HG03175 (cell line): ENCODE data around the gene CDK5R2.

ENCODE experiments used
- ATAC-seq: cut with Tn5 transposase; IDR thresholded peaks from one replicate; pipeline ENCODE4 v1.9.1; 2021; ENCODE audit warnings: mild to moderate bottlenecking, moderate library complexity; ENCODE audit not compliant: unreplicated experiment

The CDK5R2 gene

DNA sequence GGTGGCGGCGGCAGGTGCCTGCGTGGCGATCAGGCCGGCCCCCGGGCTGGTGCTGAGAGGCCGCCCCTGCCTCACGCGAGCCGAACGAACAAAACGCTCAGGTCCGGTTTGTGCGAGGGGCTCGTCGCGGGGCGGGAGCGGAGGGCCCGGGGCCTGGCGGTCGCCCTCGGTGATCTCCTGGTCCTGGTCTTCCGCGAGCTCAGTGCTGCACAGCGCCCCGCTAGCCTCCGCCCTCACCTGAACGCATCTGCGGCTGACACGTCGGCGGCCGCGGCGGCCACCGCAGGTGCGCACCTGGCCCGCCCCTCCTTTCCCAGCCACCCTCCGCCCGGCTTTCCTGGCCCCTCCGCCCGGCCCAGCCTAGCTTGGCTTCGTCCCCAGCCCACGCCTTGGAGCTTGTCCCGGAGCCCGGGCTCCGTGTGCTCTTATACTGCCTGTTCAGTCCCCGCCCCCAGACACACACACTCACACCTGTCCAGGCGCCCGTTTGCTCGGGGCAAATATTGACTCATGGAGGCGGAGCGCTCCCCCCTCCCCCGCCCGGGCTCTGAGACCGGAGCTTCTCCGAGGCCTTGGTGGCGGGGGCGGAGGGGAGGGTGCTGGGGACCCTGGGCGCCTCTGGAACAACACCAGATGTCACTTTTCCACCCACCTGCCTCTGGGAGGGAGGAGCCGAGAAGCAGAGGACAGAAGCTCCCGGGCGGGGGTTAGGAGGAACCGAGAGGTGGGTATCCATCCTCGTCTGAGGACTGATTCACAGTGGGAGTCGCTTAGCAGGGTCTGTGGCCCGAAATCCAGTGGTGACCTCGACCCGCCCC, 42.3 kb downstream of the CDK5R2 start:
- ATAC-seq, result no peak

DNA sequence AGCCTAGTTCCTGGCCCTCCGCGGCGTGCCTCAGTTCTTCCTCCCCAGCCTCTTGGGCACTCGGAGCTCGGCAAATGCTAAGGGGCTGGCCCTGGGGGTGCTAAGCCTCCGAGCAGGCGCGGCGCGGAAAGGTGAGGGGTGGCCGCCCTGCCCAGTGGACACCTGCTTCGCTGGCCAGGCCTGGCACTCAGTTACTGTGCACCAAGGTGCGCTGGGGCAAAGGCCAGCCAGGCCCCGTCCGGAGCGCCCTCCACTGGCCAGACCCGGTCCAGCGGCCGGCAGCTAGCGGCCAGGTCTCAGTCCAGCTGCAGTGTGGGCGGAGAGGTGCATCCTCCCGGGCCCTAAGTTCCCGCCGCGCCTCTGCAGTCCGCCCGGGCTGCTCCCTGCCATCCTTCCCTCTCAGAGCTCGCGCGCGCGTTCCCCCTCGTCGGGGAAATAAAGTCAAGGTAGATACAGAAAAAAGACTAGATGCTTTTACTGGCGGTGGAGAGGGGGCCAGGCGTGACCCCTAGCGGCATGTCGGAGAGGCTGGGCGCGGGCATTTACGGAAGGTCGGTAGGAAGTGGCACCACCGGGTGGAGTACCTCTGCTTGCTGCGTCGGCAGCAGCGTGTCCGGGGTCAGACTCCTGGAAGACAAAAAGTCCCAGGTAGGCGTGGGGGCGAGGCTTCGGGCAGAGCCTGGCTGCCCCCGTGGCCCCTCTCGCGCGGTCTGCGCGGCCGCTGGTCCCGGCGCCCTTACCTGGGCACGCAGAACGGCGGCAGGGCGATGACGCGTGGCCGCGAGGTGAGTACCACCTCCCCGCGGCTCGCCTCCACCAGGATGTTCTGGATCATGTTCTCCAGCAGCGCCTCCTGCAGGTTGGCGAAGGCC, 43.2 kb downstream of the CDK5R2 start:
- no peak for ATAC-seq

DNA sequence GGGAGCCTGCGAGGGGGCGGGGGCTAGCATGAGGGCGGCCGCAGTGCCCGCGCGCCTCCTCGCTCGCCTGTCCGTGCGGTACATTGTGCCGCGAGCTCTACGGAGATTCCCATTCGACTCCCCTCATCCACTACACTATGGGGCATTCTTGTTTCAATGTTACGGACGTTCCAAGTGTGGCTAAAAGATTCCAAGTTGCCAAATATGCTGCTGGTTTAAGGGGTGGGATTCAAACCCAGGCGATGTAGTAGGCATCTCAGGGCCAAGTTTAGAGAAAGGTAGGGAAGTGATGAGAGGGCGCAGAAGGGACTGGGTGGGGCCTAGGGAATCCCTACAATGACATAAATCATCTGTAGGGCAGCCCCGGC, 43.8 kb downstream of the CDK5R2 start:
- ATAC-seq, result no peak

DNA sequence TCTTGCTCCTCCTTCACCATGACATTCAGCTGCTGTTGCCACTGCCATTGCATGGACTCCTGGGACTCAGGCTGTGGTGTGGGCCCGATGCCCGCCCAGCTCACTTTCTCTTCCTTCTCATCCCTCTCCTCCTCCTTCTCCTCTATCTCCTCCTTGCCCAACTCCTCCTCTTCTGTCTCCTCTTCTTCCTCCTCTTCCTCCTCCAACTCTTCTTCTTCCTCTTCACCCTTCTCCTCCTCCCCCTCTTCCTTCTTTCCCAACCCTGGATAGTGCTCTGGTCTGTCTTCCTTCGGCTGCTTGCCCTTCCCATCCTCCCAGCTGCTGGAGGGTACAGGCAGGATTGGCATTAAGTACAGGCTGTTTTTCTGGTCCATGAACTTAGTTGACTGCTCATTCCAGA, 44.5 kb downstream of the CDK5R2 start:
- no peak for ATAC-seq

DNA sequence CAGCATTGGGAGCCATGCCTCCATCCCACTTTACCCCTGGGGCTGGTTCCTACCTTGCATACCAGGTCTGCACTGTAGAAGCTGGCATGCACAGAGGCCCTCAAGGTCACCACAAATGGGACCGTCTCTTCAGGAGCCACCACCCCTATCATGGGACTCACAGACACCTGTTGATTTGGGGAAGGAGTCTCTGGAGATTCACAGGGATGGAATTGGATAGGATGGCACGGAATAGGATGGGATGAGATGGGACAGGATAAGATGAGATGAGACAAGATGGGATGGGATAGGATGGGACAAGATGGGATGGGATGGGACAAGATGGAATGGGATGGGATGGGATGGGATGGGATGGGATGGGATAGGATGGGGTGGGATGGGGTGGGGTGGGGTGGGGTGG, 49.8 kb downstream of the CDK5R2 start:
- ATAC-seq, result no peak

DNA sequence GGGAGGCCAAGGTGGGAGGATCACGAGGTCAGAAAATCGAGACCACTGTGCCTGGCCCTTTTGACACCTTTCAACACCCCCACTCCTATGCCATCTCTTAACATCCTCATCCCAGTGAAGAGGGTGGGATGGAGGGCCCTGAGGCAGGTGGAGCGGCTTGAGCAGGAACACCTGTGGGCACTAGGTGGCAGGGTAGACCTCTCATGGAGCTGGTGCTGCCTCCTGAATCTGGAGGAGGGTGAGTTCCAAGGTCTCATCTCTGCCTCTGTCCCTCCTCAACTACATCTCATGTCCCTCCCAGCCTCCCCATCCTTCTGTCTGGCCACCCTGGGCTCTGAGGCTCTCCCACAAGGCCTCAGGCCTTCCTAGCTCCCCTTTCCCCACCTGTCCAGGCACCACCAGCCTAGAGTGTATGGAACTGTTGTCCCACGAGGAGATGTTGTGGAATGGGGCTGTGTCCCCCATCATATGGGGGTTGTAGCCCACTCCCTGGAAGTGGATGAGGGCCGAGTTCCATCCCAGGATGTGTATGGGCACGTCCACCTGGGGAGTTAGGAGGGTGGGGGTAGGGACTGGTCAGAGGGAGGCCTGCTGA, 50.8 kb downstream of the CDK5R2 start:
- peak; percentile 53 for ATAC-seq

DNA sequence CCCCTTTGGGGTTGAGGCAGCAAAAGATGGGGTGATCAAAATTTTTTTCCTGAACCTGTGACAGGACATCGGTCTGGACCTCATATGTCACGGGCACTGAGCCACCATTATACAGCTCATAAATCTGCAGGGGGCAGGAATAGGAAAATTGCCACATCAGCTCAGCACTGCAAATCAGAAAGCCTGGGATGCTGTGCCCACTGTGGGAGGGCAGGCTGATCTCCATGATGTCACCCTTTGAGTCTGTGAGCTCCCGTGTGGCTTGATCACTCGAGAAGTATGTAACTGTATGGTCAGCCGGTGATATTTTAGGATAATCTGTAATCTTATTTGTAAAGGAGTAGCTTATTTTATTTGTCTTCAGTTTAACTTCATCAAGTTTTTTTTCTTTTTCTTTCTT, 51.4 kb downstream of the CDK5R2 start:
- ATAC-seq, result no peak
